PC-3 (cell line): ENCODE measurements around the gene APOL6.

Experiments
- CTCF ChIP-seq: fragments of 300-600 bp; sonication (generic); conservative IDR thresholded peaks from 2 replicates; pipeline ENCODE4 v1.5.1; 2017; ENCODE audit warnings: antibody characterized with exemption, low read depth, mild to moderate bottlenecking, low read length
- EZH2 ChIP-seq: fragments of 300-600 bp; sonication (generic); IDR thresholded peaks from one replicate; pipeline ENCODE4 v1.6.1; 2017; ENCODE audit warnings: antibody characterized with exemption, mild to moderate bottlenecking, low read length; ENCODE audit not compliant: unreplicated experiment
- EZH2phosphoT487 ChIP-seq: fragments of 300-600 bp; sonication (generic); IDR thresholded peaks from 2 replicates; pipeline ENCODE4 v1.6.1; 2018; ENCODE audit warnings: mild to moderate bottlenecking, antibody characterized with exemption, low read length, borderline replicate concordance

GRCh38 chr22:35638001-35638400, 10.2 kb upstream of the APOL6 start:
- TF ChIP-seq CTCF = no peak
- TF ChIP-seq EZH2 = no peak
- no peak for TF ChIP-seq EZH2phosphoT487
